Skeletal muscle satellite cell (primary cell): ENCODE data around the gene POP4.

Experiments used
- H3K27me3 ChIP-seq: 2 replicates; pipeline ENCODE4 v1.7.0; 2013; ENCODE audit warnings: low read length; ENCODE audit not compliant: control insufficient read depth, insufficient read depth
- H3K36me3 ChIP-seq: 2 replicates; pipeline ENCODE4 v1.7.0; 2013; ENCODE audit warnings: mild to moderate bottlenecking, control low read depth, low read length; ENCODE audit not compliant: insufficient read depth
- H3K4me1 ChIP-seq: 2 replicates; pipeline ENCODE4 v1.7.0; 2013; ENCODE audit warnings: low read length; ENCODE audit not compliant: control insufficient read depth, insufficient read depth
- H3K4me2 ChIP-seq: 2 replicates; pipeline ENCODE4 v1.7.0; 2013; ENCODE audit warnings: mild to moderate bottlenecking, low read length
- H3K4me3 ChIP-seq: 2 replicates; pipeline ENCODE4 v1.7.0; 2013; ENCODE audit warnings: low read length
- H3K9ac ChIP-seq: 2 replicates; pipeline ENCODE4 v1.7.0; 2013; ENCODE audit warnings: mild to moderate bottlenecking, low read depth, low read length, moderate library complexity
- H3K9me3 ChIP-seq: replicated peaks from 2 replicates; pipeline ENCODE4 v1.7.0; 2013; ENCODE audit warnings: mild to moderate bottlenecking, control low read depth, low read length

The POP4 gene

DNA sequence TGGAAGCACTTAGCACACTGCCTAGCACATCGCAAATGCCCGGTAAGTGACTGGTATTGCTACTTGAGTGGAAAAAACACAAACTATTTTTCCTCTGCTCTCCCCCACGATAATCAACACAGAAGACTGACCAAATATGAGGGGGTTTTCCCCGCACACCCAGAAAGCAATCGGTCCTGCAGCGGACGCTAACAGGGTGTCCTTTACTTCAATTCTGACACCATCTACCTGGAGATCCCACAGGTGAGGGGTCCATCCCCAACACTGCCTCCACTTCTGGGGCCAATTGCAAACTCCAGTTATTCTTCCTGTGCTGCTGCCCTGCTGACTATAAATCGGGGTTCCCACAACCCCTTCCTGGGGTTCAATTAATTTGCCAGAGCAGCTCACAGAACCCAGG lies 33.0 kb downstream of the POP4 start:
- no peak overlapping the region for H3K9ac ChIP-seq
- no peak overlapping the region for H3K4me3 ChIP-seq
- peaks cover 16% of the 10 kb centered on the region for H3K27me3 ChIP-seq
- H3K4me2 ChIP-seq = no peak overlapping the region
- no peaks in the 10 kb centered on the region for H3K36me3 ChIP-seq
- H3K9me3 ChIP-seq = no peaks in the 10 kb centered on the region
- H3K4me1 ChIP-seq = no peaks in the 10 kb centered on the region

DNA sequence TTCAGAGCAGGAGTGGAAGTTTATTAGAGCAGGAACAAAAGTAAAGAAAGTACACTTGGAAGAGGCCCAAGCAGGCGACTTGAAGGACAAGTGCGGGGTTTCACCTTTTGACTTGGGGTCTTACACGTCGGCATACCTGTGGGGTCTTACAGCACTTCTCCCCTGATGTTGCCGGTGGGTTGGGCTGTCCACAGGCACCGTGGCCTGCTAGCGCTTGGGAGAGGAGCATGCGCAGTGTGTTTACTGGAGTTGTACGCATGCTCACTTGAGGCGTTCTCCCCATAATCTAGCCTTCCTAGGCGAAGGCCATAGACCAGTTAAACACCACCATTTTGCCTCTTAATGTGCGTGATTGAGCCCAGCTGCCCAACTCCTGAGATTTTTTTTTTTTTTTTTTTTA lies 34.1 kb downstream of the POP4 start:
- Histone ChIP-seq H3K9ac (no peak overlapping the region), H3K4me2 (no peak overlapping the region), H3K4me3 (no peak overlapping the region), H3K9me3 (no peaks in the 10 kb centered on the region), H3K36me3 (no peaks in the 10 kb centered on the region), H3K4me1 (no peaks in the 10 kb centered on the region), H3K27me3 (peaks cover 19% of the 10 kb centered on the region)

DNA sequence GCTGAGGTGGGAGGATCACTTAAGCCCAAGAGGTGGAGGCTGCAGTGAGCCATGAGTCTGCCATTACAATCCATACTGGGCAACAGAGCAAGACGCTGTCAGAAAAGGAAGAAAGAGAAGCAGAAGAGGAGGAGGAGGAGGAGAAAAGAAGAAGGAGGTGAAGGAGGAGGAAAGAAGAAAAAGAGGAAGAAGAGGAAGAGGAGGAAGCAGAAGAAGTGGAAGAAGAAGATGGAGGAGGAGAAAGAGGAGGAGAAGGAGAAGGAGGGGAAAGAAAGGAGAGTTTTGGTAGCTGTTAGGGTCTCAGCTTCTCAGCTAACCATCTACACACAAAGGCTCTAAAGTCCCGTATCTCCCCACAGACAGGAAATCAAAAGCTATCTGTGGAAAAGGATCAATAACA lies 35.5 kb downstream of the POP4 start:
- no peak overlapping the region for H3K9ac ChIP-seq
- peaks cover 22% of the 10 kb centered on the region for H3K27me3 ChIP-seq
- no peaks in the 10 kb centered on the region for H3K36me3 ChIP-seq
- H3K4me1 ChIP-seq = peaks cover 11% of the 10 kb centered on the region
- H3K4me2 ChIP-seq = no peak overlapping the region
- H3K4me3 ChIP-seq = no peak overlapping the region
- no peaks in the 10 kb centered on the region for H3K9me3 ChIP-seq

DNA sequence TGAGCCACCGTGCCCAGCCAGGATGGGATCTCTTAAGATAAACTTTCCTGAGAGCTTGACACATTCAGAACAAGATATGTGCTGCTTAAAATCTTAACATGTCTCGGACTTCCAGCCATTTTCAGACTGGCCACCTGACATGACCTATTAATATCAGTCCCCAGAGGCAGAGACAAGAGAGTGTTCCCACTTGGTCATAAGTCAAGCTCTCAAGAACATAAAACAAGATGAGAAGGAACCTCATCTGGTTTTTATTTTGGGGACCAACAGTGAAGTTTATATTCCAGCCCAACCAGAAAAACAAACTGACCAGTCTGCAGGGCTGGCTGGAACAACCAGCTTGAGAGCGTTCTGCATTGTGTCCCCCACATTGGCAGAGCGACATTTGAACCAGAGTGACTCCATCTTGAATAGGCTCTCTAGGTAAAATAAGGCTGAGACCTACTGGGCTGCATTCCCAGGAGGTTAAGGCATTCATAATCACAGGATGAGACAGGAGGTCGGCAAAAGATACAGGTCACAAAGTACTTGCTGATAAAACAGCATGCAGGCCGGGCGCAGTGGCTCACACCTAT lies 37.4 kb downstream of the POP4 start:
- no peak overlapping the region for H3K4me2 ChIP-seq
- H3K4me3 ChIP-seq = no peak overlapping the region
- H3K27me3 ChIP-seq = peaks cover 22% of the 10 kb centered on the region
- H3K4me1 ChIP-seq = peaks cover 11% of the 10 kb centered on the region
- H3K9ac ChIP-seq = no peak overlapping the region
- H3K36me3 ChIP-seq = no peaks in the 10 kb centered on the region
- H3K9me3 ChIP-seq = no peaks in the 10 kb centered on the region

DNA sequence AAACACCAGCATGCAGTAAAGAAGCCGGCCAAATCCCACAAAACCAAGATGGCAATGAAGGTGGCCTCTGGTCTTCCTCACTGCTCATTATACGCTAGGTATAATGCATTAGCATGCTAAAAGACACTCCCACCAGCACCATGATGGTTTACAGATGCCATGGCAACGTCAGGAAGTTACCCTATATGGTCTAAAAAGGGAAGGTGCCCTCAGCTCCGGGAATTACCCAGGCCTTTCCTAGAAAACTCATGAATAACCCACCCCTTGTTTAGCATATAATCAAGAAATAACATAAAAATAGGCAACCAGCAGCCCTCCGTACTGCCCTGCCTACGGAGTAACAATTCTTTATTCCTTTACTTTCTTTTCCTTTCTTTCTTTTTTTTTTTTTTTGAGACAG lies 38.1 kb downstream of the POP4 start:
- peaks cover 15% of the 10 kb centered on the region for H3K27me3 ChIP-seq
- no peaks in the 10 kb centered on the region for H3K9me3 ChIP-seq
- no peak overlapping the region for H3K9ac ChIP-seq
- H3K4me3 ChIP-seq = no peak overlapping the region
- peaks cover 11% of the 10 kb centered on the region for H3K4me1 ChIP-seq
- no peaks in the 10 kb centered on the region for H3K36me3 ChIP-seq
- no peak overlapping the region for H3K4me2 ChIP-seq

- Histone ChIP-seq H3K27me3 (peaks cover 13% of the 10 kb centered on the region), H3K4me3 (no peak overlapping the region), H3K9me3 (no peaks in the 10 kb centered on the region), H3K4me2 (no peak overlapping the region), H3K4me1 (peaks cover 11% of the 10 kb centered on the region), H3K36me3 (no peaks in the 10 kb centered on the region), H3K9ac (no peak overlapping the region)
Observed at GRCh38 chr19:29645491-29645867, 39.4 kb downstream of the POP4 start.

DNA sequence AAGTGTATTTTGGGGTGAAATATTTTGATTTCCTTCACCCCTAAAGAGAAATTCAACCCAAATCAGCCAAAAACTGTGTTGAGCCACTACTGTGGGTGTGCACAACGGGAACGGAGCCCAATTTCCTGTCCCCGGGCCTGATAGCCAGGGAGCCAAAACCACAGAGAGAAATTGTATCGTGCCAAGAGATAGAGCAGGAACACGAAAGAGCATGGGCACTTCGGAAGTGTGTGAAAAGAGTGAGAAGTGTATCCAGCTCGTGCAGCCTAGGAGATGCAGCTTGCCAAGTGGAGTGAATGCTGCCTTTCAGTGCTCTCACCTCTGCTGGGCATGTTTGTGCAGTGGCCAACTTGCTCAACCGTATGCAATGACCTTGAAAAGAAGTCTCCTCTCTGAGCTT lies 39.8 kb downstream of the POP4 start:
- Histone ChIP-seq H3K9ac (no peak overlapping the region), H3K4me2 (peak overlapping the region; percentile 62), H3K27me3 (peaks cover 13% of the 10 kb centered on the region), H3K4me1 (peaks cover 11% of the 10 kb centered on the region), H3K4me3 (peak overlapping the region; percentile 11), H3K9me3 (no peaks in the 10 kb centered on the region), H3K36me3 (no peaks in the 10 kb centered on the region)

DNA sequence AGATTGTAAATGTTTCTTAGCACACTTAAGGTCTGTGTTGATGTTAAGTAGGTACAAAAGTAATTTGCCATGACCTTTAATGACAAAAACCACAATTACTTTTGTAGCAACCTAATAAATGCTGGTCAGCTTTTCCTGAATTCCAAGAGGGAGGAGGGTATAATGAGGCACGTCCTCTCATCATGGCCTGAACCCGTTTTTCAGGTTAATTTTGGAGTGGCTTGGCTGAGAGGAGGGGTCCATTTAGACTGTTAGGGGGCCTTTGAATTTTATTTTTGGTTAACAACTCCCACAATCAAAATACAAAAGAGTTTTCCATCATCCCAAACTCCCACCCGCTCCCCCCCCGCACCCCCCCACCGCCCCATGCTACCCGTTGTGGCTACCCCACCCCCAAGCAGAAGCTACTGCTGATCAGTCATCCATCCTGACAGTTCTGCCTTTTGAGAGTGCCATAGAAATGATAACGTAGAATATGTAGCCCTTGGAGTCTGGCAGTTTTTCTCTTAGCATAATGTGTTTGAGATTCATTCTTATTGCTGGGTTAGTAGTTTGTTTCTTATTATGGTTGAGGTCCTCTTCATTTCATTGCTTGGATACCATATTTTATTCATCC lies 44.8 kb downstream of the POP4 start:
- H3K4me1 ChIP-seq = peaks cover 5% of the 10 kb centered on the region
- H3K9me3 ChIP-seq = no peaks in the 10 kb centered on the region
- no peak overlapping the region for H3K4me3 ChIP-seq
- H3K27me3 ChIP-seq = peaks cover 17% of the 10 kb centered on the region
- no peak overlapping the region for H3K4me2 ChIP-seq
- no peaks in the 10 kb centered on the region for H3K36me3 ChIP-seq
- H3K9ac ChIP-seq = no peak overlapping the region

DNA sequence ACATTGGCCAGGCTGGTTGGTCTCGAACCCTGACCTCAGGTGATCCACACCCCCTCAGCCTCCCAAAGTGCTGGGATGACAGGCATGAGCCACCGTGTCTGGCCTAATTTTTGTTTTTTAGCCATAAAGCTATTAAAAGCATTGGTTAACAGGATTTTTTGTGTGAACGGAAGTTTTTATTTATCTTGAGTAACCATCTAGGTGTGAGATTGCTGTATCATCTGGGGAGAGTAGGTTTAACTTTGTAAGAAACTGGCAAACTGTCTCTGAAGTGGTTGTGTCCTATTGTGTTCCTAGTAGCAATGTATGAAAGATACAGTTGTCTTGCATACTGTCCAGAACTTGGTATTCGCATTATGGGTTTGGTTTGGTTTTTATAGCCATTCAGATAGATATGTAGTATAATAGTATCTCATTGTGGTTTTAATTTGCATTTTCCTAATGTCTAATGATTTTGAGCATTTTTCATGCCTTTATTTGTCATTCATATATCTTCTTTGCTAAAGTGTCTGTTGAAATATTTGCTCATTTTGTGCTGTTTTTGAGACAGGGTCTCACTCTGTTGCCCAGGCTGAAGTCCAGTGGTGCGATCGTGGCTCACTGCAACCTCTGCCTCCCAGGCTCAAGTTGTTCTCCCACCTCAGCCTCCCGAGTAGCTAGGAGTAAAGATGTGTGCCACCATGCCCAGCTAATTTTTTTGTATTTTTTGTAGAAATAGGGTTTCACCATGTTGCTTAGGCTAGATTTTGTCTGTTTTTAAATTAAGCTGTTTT lies 45.7 kb downstream of the POP4 start:
- no peaks in the 10 kb centered on the region for H3K4me1 ChIP-seq
- H3K27me3 ChIP-seq = peaks cover 17% of the 10 kb centered on the region
- H3K4me3 ChIP-seq = no peak overlapping the region
- H3K36me3 ChIP-seq = no peaks in the 10 kb centered on the region
- H3K9ac ChIP-seq = no peak overlapping the region
- H3K9me3 ChIP-seq = no peaks in the 10 kb centered on the region
- H3K4me2 ChIP-seq = no peak overlapping the region

GRCh38 chr19:29653398-29653797 lies 47.3 kb downstream of the POP4 start:
- H3K4me3 ChIP-seq = no peak overlapping the region
- no peaks in the 10 kb centered on the region for H3K4me1 ChIP-seq
- H3K9me3 ChIP-seq = no peaks in the 10 kb centered on the region
- H3K27me3 ChIP-seq = peaks cover 17% of the 10 kb centered on the region
- no peak overlapping the region for H3K4me2 ChIP-seq
- H3K9ac ChIP-seq = no peak overlapping the region
- H3K36me3 ChIP-seq = no peaks in the 10 kb centered on the region

- Histone ChIP-seq H3K4me1 (peaks cover 6% of the 10 kb centered on the region), H3K4me2 (no peak overlapping the region), H3K9ac (no peak overlapping the region), H3K27me3 (peaks cover 17% of the 10 kb centered on the region), H3K4me3 (no peak overlapping the region), H3K36me3 (no peaks in the 10 kb centered on the region), H3K9me3 (no peaks in the 10 kb centered on the region)
Observed at GRCh38 chr19:29655648-29656335, 49.7 kb downstream of the POP4 start.
